ENCODE results near the gene PTGDS. TPM values are rescaled to one million over a fixed set of nuclear protein-coding genes. Genes with fewer than 3 reads are reported as not detected.

The PTGDS gene
- total RNA-seq, 1 experiment from 2014 or later = not detected

GRCh38 chr9:137021568-137021978, 44.3 kb downstream of the PTGDS start:
- H3K27ac ChIP-seq = no peak overlapping the region
- DNase-seq (ENCODE audit: low read depth in 1 of 2, low spot score in 2 of 2) = no peak
- H3K27me3 ChIP-seq (replicated peaks) = no peaks in the 10 kb centered on the region
- H3K36me3 ChIP-seq = no peaks in the 10 kb centered on the region
- no peaks in the 10 kb centered on the region for H3K4me1 ChIP-seq (replicated peaks)
- no peaks in the 10 kb centered on the region for H3K9me3 ChIP-seq (replicated peaks)
- H3K4me3 ChIP-seq = no peak overlapping the region

- Histone ChIP-seq H3K27me3 (replicated peaks) (0 out of 2 replicates have a peak, but pooled peaks cover under 1% of the 10 kb centered on the region), H3K4me1 (replicated peaks) (no peaks in the 10 kb centered on the region), H3K9me3 (replicated peaks) (no peaks in the 10 kb centered on the region), H3K36me3 (no peaks in the 10 kb centered on the region), H3K4me3 (no peak overlapping the region), H3K27ac (no peak overlapping the region)
- peak in 1 of 2 experiments; percentile 63 for DNase-seq (ENCODE audit: low read depth in 1 of 2, low spot score in 2 of 2)
These were observed 44.8 kb downstream of the PTGDS start for GRCh38 chr9:137021979-137022661.

- H3K27me3 ChIP-seq (replicated peaks) = 0 out of 2 replicates have a peak, but pooled peaks cover 2% of the 10 kb centered on the region
- no peak overlapping the region for H3K4me3 ChIP-seq
- no peaks in the 10 kb centered on the region for H3K36me3 ChIP-seq
- H3K27ac ChIP-seq = no peak overlapping the region
- DNase-seq (ENCODE audit: low read depth in 1 of 2, low spot score in 2 of 2) = no peak
- peaks cover 4% of the 10 kb centered on the region; the same call in 1 of the 2 replicates for H3K4me1 ChIP-seq (replicated peaks)
- no peaks in the 10 kb centered on the region for H3K9me3 ChIP-seq (replicated peaks)
These were observed 45.3 kb downstream of the PTGDS start for GRCh38 chr9:137022662-137023008.

GRCh38 chr9:137023157-137023556, 45.9 kb downstream of the PTGDS start:
- no peaks in the 10 kb centered on the region for H3K36me3 ChIP-seq
- DNase-seq (ENCODE audit: low read depth in 1 of 2, low spot score in 2 of 2) = no peak
- H3K27ac ChIP-seq = no peak overlapping the region
- no peaks in the 10 kb centered on the region for H3K9me3 ChIP-seq (replicated peaks)
- no peak overlapping the region for H3K4me3 ChIP-seq
- peaks cover 4% of the 10 kb centered on the region; the same call in 1 of the 2 replicates for H3K4me1 ChIP-seq (replicated peaks)
- H3K27me3 ChIP-seq (replicated peaks) = 0 out of 2 replicates have a peak, but pooled peaks cover 2% of the 10 kb centered on the region

- H3K36me3 ChIP-seq = no peaks in the 10 kb centered on the region
- H3K4me3 ChIP-seq = no peak overlapping the region
- DNase-seq (ENCODE audit: low read depth in 1 of 2, low spot score in 2 of 2) = no peak
- H3K27me3 ChIP-seq (replicated peaks) = peaks cover 5% of the 10 kb centered on the region
- H3K27ac ChIP-seq = no peak overlapping the region
- H3K9me3 ChIP-seq (replicated peaks) = no peaks in the 10 kb centered on the region
- H3K4me1 ChIP-seq (replicated peaks) = peaks cover 8% of the 10 kb centered on the region
These were observed 46.3 kb downstream of the PTGDS start for GRCh38 chr9:137023583-137023991.

GRCh38 chr9:137025517-137025966, 48.2 kb downstream of the PTGDS start:
- peaks cover 9% of the 10 kb centered on the region for H3K27me3 ChIP-seq (replicated peaks)
- H3K27ac ChIP-seq = no peak overlapping the region
- DNase-seq (ENCODE audit: low read depth in 1 of 2, low spot score in 2 of 2) = no peak
- no peaks in the 10 kb centered on the region for H3K36me3 ChIP-seq
- no peaks in the 10 kb centered on the region for H3K9me3 ChIP-seq (replicated peaks)
- H3K4me1 ChIP-seq (replicated peaks) = peaks cover 14% of the 10 kb centered on the region
- no peak overlapping the region for H3K4me3 ChIP-seq

- H3K9me3 ChIP-seq (replicated peaks) = no peaks in the 10 kb centered on the region
- H3K36me3 ChIP-seq = no peaks in the 10 kb centered on the region
- H3K27me3 ChIP-seq (replicated peaks) = peaks cover 9% of the 10 kb centered on the region
- H3K4me1 ChIP-seq (replicated peaks) = peaks cover 14% of the 10 kb centered on the region
- no peak overlapping the region for H3K27ac ChIP-seq
- DNase-seq (ENCODE audit: low read depth in 1 of 2, low spot score in 2 of 2) = no peak
- no peak overlapping the region for H3K4me3 ChIP-seq
These were observed 49.1 kb downstream of the PTGDS start for GRCh38 chr9:137026384-137026783.

GRCh38 chr9:137026828-137027227, 49.5 kb downstream of the PTGDS start:
- no peak overlapping the region for H3K4me3 ChIP-seq
- H3K9me3 ChIP-seq (replicated peaks) = no peaks in the 10 kb centered on the region
- DNase-seq (ENCODE audit: low read depth in 1 of 2, low spot score in 2 of 2) = no peak
- peaks cover 9% of the 10 kb centered on the region for H3K27me3 ChIP-seq (replicated peaks)
- no peak overlapping the region for H3K27ac ChIP-seq
- no peaks in the 10 kb centered on the region for H3K36me3 ChIP-seq
- peaks cover 14% of the 10 kb centered on the region for H3K4me1 ChIP-seq (replicated peaks)

- H3K9me3 ChIP-seq (replicated peaks) = no peaks in the 10 kb centered on the region
- H3K4me1 ChIP-seq (replicated peaks) = peaks cover 14% of the 10 kb centered on the region
- H3K27ac ChIP-seq = no peak within 1 kb of the TSS
- peak within 1 kb of the TSS; percentile 20 for H3K4me3 ChIP-seq
- no peak for DNase-seq (ENCODE audit: low read depth in 1 of 2, low spot score in 2 of 2)
- H3K27me3 ChIP-seq (replicated peaks) = peaks cover 9% of the 10 kb centered on the region
- no peaks in the 10 kb centered on the region for H3K36me3 ChIP-seq
These were observed 50.3 kb downstream of the PTGDS start, which contains the start of gene ABCA2 for GRCh38 chr9:137027369-137028262. Gene ABCA2, minus strand, starts transcription at chr9:137028237. Its CDS starts 97 bp downstream, at chr9:137028140.

- Histone ChIP-seq H3K4me1 (replicated peaks) (peaks cover 14% of the 10 kb centered on the region), H3K36me3 (no peaks in the 10 kb centered on the region), H3K27me3 (replicated peaks) (peaks cover 9% of the 10 kb centered on the region), H3K9me3 (replicated peaks) (no peaks in the 10 kb centered on the region), H3K4me3 (0 out of 2 replicates have a peak overlapping the region, but pooled peaks have one; percentile 11), H3K27ac (no peak overlapping the region)
- no peak for DNase-seq (ENCODE audit: low read depth in 1 of 2, low spot score in 2 of 2)
These were observed 51.2 kb downstream of the PTGDS start for GRCh38 chr9:137028263-137029057.

- no peak overlapping the region for H3K4me3 ChIP-seq
- H3K27me3 ChIP-seq (replicated peaks) = peaks cover 9% of the 10 kb centered on the region
- DNase-seq (ENCODE audit: low read depth in 1 of 2, low spot score in 2 of 2) = peak; percentile 66 to 77
These were observed 52.0 kb downstream of the PTGDS start for GRCh38 chr9:137029058-137029936.

GRCh38 chr9:137030006-137030405, 52.7 kb downstream of the PTGDS start:
- no peak overlapping the region for H3K27ac ChIP-seq
- no peak for DNase-seq (ENCODE audit: low read depth in 1 of 2, low spot score in 2 of 2)
- no peaks in the 10 kb centered on the region for H3K9me3 ChIP-seq (replicated peaks)
- no peak overlapping the region for H3K4me3 ChIP-seq
- H3K27me3 ChIP-seq (replicated peaks) = peaks cover 14% of the 10 kb centered on the region
- peaks cover 14% of the 10 kb centered on the region for H3K4me1 ChIP-seq (replicated peaks)
- no peaks in the 10 kb centered on the region for H3K36me3 ChIP-seq

More at GRCh38 chr9:137029058-137029936, 52.0 kb downstream of the PTGDS start:
- no peaks in the 10 kb centered on the region for H3K9me3 ChIP-seq (replicated peaks)
- peaks cover 14% of the 10 kb centered on the region for H3K4me1 ChIP-seq (replicated peaks)
- H3K27ac ChIP-seq = no peak overlapping the region
- H3K36me3 ChIP-seq = no peaks in the 10 kb centered on the region

All from SJSA1 (cell line).